Right hindlimb (tissue), 1 donor: ENCODE data around the gene DHX58.
A peak's percentile ranks its signal among the peaks of the same experiment; 100 is the strongest.
"Not testable (repeated sequence)": the region's sequence is repeated elsewhere in the genome, so short reads cannot be mapped to it uniquely, and the experiment has no call there.

Source experiments
- DNase-seq: peaks from one replicate; pipeline ENCODE4 v3.0.0-alpha.2; 2018

Gene DHX58

DNA sequence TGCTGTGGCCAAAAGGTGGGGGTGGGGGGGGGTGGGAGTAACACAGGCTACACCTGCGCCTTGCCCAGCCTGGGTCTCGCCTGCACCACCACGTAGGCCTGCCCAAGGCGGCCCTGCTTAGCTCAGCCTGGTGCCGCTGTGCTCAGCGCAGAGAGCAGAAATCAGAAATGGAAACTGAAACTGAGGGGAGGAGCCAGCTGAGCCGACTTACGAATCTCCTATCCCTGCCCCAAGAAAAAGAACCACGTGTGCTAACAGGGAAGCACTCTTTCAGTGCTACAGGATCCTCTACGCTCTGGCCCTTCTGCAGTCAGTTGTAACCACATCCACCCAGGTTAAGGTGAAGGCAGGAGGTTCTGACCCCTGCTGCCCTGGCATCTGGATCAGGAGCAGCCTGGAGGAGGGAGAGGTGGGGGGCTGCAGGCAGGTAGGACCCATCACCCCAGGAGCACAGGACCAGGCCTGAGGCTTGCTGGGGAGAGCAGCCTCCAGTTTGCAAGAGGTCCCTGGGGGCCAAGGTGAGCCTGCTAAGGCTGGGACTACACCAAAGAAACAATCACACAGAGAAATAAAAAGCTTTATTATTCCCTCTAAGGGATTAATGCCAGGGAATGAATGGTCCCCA, at the start of gene DHX58:
TSS of gene DHX58 (minus strand) at position 163 of the 625 bp plus-strand sequence. CDS start 822 bp downstream, outside the sequence.
- peak; percentile 85 for DNase-seq

- no peak for DNase-seq
These were observed 48.0 kb upstream of the DHX58 start for GRCh38 chr17:42160531-42160910.

GRCh38 chr17:42159796-42160530, 47.4 kb upstream of the DHX58 start:
- no peak for DNase-seq

- DNase-seq = no peak
These were observed 43.1 kb upstream of the DHX58 start for GRCh38 chr17:42155614-42156045.

DNA sequence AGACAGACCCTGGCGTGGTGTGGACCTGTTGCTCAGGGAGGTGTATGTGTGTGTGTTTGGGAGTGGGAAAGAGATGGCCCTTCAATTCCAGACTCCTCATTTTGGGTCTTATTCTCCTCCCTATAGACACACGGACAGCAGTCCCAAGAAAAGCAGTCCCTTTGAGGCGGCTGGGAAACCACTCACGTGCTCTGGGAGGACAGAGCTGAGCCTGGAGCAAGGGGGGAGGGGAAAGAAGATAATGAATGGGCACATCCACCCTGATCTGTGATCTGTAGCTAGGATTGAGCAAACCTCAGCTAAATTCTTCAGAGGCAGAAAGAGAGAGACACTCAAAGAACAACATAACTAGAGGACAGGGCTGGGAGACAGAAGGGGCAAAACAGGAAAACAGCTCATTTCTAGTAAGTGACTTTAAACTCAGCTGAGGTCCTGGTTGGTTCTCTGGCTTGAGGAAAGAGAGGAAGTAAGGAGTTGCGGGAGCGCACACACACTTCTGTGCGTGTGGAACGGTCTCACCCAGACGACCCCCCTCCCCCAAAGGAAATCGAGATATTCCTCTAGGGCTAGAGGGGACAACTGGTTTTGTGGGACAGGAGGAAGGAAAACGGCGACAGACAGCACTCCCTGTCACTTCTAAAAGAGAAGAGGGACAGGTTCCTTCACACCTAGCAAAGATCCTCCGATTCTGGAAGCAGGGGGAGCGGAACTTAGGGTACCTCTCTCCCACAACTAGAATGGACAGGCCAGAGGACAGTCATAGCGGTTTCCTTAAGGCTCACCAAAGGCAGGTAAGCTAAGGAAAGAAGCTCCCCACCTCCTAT, 41.6 kb upstream of the DHX58 start:
- no peak for DNase-seq

DNA sequence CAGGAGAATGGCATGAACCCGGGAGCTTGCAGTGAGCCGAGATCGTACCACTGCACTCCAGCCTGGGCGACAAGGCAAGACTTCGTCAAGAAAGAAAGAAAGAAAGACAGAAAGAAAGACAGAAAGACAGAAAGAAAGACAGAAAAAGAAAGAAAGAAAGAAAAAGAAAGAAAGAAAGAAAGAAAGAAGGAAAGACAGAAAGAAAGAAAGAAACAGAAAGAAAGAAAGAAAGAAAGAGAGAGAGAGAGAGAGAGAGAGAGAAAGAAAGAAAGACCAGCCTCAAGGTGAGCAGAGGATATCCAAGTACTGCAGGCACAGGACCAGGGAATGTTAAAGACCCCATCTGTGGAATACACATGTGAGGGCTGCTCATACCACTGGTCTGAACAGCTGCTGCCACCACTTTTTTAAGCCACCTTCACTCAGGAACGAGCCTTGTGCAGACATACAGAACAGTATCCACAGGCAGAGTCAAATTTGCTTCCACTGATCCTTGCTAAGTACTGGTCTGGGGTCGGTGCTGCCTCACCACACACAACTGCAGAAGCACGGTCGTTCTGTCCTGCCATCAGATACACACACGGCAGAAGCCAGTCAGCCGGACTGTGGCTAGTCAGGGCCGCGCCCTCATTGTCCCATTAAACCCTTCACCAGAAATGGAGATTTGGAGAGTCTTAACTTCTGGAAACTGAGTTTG, 34.5 kb upstream of the DHX58 start:
- no peak for DNase-seq

- DNase-seq = not testable (repeated sequence)
These were observed 30.6 kb upstream of the DHX58 start for GRCh38 chr17:42143138-42143537.

GRCh38 chr17:42142371-42142896, 29.9 kb upstream of the DHX58 start:
- no peak for DNase-seq

- DNase-seq = no peak
These were observed 28.9 kb upstream of the DHX58 start for GRCh38 chr17:42141382-42141781.

DNA sequence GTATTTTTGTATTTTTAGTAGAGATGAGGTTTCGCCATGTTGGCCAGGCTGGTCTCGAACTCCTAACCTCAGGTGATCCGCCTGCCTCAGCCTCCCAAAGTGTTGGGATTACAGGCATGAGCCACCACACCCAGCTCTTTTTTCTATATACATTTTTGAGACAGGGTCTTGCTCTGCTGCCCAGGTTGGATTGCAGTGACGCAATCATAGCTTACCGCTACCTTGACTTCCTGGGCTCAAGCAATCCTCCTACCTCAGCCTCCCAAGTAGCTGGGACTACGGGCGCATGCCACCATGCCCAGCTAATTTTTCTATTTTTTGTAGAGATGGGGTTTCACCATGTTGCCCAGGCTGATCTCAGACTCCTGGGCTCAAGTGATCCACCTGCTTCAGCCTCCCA, 28.2 kb upstream of the DHX58 start:
- not testable (repeated sequence) for DNase-seq

GRCh38 chr17:42138749-42139492, 26.4 kb upstream of the DHX58 start:
- no peak for DNase-seq

- DNase-seq = no peak
These were observed 24.1 kb upstream of the DHX58 start for GRCh38 chr17:42136654-42137051.

DNA sequence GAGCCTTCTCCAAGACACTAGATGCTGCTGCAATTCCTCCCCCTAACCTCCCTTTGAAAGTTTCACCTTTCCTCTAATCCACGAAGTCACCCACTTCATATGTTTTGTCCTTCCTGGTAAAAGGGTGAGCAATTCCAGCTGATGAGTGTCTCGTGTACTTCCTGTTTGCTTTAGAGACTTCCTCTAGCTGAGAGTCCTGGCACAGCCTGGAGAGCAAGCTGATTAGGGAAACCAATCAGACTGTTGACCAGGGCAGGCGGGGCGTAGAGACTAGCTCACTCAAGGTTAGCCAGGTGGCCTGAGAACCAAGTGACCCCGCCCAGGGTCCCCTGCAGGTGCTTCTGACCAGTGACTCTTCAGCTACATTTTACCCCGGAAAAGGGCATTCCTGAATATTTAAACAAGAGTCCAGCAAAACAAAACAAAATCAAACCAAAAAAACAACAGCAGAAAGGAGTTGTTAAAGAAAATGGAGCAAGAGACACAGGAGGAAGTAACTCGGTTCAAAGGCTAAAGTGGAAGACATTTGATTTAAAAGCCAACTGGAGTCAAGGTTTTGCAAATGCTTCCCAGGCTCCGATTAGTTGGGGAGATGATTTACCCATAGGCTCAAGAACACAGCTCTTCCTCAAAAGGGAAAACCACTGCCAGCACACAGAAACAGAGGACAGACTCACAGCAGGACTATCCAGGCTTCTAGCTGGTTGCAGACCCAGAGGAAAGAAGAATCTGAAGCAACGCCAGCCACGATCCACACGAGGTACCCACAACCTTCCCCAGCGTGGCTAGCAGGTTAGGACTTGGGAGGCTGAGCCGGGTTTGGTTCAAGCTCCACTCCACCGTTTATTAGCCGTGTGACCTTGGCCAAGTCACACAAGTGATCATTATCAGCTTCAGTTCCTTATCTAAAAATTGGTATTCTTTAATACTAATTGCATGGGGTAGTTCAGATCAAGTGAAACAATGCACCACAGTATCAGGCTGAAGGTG, 23.4 kb upstream of the DHX58 start:
- DNase-seq = peak; percentile 32

- DNase-seq = no peak
These were observed 22.6 kb upstream of the DHX58 start for GRCh38 chr17:42135151-42135550.

- no peak for DNase-seq
These were observed 21.0 kb upstream of the DHX58 start for GRCh38 chr17:42133461-42134041.

DNA sequence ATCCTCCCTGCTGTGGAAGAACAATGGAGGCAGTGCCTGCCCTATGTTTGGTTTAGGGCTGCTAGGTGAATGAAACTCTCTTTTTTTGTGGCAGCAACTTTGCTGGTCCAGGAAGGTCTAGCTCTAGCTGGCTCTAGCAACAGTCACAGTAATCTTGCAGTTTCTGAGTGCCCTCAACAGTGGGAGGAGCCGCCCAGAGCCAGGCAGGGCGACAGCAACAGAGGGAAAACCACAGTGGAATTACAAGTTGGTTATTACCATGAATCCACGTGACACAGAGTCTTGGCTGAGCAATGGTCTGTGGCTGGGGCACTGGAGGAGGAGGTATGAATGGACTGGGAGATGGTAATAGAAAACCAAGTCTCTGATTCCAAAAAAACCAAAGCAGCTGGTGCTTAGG, 20.4 kb upstream of the DHX58 start:
- DNase-seq = peak; percentile 50

DNA sequence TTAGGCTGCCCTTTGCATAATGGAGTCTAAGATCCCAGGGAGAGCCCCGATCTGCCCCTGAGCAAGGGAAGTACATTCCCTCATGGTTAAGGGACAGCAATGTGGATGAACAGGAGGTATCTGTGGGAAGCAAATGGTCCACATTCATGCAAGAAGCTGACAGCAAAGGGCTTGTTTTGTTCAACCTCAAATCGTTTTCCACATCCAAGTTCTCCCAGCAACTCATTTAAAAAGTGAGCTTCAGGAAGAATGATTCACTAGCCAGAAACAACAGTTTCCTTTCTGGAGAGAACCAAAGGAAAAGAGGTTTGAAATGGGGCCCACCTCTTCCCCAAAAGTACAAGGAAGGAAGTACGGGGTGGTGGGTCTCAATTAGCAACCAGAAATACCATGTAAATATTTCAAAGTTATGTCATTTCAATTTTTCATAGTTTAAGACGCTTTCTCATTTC, 19.5 kb upstream of the DHX58 start:
- DNase-seq = no peak

DNA sequence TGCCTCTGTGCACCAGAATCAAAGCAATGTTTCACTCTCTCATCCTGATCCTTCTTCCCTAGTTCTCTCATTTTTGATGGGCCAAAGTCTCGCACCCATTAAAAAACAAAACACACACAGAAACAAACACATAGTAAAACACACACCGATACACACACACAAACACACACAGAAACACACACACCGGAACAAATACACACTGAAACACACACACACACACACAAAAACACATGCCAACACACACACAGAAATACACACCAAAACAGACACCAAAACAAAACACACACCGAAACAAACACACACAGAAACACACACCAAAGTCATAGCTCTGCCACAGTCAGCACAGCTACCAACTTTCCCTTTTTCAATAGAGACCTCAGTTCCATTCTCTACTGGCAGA, 18.7 kb upstream of the DHX58 start:
- no peak for DNase-seq

- DNase-seq = no peak
These were observed 17.9 kb upstream of the DHX58 start for GRCh38 chr17:42130310-42130936.
